Tibial nerve (tissue), 4 donors: Measurements from ENCODE around the gene TDRD3.
"Not testable (repeated sequence)": the region's sequence is repeated elsewhere in the genome, so short reads cannot be mapped to it uniquely, and the experiment has no call there.

ENCODE experiments used
- EP300 ChIP-seq, 2 donors: sonication (generic); formaldehyde crosslinking; IDR thresholded peaks; one replicate each; pipeline ENCODE4 v1.6.1; 2017; ENCODE audit warnings: antibody characterized with exemption in 2 of 2, mild to moderate bottlenecking in 1 of 2
- POLR2A ChIP-seq, 2 donors: fragments of 450-650 bp; IDR thresholded peaks; one replicate each; pipeline ENCODE4 v1.6.1; 2017; ENCODE audit warnings: antibody characterized with exemption in 2 of 2, mild to moderate bottlenecking in 2 of 2, moderate library complexity in 2 of 2
- TF ChIP-seq, protein P1 (sequence below), 5 experiments: fragments of 200-600 bp in 3 of 5; fragments of 450-650 bp in 2 of 5; sonication (generic) in 3 of 5; IDR thresholded peaks; one replicate each; pipeline ENCODE4 v1.5.1; 2016 to 2019; ENCODE audit warnings: antibody characterized with exemption in 5 of 5, mild to moderate bottlenecking in 3 of 5, moderate library complexity in 2 of 5

DNA sequence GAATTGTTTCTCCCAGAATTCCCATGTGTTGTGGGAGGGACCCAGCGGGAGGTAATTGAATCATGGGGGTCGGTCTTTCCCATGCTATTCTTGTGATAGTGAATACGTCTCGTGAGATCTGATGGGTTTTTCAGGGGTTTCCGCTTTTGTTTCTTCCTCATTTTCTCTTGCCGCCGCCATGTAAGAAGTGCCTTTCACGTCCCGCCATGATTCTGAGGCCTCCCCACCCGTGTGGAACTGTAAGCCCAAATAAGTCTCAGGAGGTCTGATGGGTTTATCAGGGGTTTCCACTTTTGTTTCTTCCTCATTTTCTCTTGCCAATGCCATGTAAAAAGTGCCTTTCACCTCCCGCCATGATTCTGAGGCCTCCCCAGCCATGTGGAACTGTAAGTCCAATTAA is 10.8 kb downstream of the TDRD3 start:
- TF ChIP-seq, protein P1, sequence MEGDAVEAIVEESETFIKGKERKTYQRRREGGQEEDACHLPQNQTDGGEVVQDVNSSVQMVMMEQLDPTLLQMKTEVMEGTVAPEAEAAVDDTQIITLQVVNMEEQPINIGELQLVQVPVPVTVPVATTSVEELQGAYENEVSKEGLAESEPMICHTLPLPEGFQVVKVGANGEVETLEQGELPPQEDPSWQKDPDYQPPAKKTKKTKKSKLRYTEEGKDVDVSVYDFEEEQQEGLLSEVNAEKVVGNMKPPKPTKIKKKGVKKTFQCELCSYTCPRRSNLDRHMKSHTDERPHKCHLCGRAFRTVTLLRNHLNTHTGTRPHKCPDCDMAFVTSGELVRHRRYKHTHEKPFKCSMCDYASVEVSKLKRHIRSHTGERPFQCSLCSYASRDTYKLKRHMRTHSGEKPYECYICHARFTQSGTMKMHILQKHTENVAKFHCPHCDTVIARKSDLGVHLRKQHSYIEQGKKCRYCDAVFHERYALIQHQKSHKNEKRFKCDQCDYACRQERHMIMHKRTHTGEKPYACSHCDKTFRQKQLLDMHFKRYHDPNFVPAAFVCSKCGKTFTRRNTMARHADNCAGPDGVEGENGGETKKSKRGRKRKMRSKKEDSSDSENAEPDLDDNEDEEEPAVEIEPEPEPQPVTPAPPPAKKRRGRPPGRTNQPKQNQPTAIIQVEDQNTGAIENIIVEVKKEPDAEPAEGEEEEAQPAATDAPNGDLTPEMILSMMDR (IDR thresholded peaks at IDR 0.05), result not testable (repeated sequence)
- not testable (repeated sequence) for TF ChIP-seq POLR2A, EP300 (IDR thresholded peaks at IDR 0.05)
